ENCODE data around the gene MRPL19. TPM values are rescaled to one million over a fixed set of nuclear protein-coding genes. Genes with fewer than 3 reads are reported as not detected.

MRPL19 gene
- total RNA-seq, 1 donor from 2014 or later = 45.2 TPM

GRCh38 chr2:75614162-75614651 lies 32.4 kb upstream of the MRPL19 start:
- DNase-seq (ENCODE audit: low spot score) (peak; percentile 67), ATAC-seq (peak; percentile 98)

GRCh38 chr2:75616406-75616805 lies 30.2 kb upstream of the MRPL19 start:
- ATAC-seq (no peak), DNase-seq (ENCODE audit: low spot score) (no peak)

- ATAC-seq = no peak
Measured at GRCh38 chr2:75616933-75617332, 29.6 kb upstream of the MRPL19 start.

GRCh38 chr2:75619956-75620740 lies 26.4 kb upstream of the MRPL19 start:
- ATAC-seq (no peak), DNase-seq (ENCODE audit: low spot score) (no peak)

More at GRCh38 chr2:75616933-75617332, 29.6 kb upstream of the MRPL19 start:
- DNase-seq (ENCODE audit: low spot score) = no peak

- DNase-seq (ENCODE audit: low spot score) (no peak), ATAC-seq (no peak)
Measured at GRCh38 chr2:75621228-75621627, 25.4 kb upstream of the MRPL19 start.

DNA sequence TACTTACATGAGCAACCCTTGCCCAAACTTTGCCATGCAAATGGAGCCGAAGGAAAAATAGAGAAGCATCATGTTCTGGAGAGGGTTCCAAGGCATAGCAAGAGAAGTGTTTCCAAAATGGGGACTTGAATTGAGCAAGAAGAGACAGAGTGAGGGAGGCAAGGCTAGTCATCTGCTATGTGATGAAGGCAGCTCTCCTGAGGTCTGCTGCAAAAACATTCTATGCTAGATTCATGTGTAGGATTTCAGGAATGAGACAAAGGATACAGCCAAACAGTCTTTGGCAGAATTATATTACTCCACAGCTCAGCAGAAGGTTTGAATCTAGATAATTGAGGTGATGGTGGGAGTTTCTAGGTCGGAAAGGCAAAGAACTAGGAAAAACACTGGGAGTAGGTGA lies 24.1 kb upstream of the MRPL19 start:
- ATAC-seq = no peak
- no peak for DNase-seq (ENCODE audit: low spot score)

DNA sequence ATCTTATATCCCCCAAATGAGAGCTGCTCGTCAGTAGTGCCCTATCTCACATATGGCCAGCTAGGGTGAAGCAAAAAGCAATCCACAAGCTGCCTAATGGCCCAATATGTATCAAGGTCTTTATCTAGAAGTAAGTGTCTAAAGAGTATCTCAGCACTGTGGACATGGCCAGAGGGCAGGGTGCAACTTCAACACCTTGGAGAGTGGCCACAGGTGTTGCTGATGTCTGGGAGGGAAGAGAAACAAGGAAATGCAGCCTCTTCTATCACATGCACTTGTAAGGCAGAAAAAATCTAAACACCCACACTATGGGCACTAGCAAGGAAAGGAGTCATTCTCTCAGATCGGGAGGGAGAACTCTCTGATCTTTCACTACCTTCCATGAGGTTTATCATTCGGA lies 23.7 kb upstream of the MRPL19 start:
- ATAC-seq (no peak), DNase-seq (ENCODE audit: low spot score) (no peak)

DNA sequence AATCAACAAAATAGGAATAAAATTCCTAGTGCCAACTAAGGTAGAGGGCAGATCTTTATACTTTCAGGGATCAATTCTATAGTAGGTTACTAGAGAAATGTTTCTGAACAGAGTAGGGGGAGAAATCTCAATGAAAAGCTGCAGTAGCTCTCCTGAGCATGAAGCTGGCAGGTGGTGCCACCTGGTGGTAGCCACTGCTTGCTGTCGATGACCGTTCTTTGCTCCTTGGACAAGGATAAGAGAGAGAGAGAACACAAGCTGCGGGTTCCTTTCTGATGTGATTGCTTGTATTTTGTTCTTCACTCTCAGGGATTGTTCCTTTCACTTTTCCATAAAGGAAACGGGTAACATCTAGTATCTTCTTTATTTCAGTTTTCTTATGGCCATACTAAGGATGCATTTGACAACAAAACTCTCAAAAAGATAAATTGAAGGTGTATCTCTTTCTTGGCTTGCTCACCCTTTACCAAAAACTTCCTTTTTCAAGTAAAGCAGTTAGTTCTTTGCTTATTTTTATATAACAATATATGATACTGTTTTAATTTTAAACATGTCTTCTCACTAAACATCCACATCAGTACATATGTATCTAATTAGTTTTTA lies 18.6 kb upstream of the MRPL19 start:
- DNase-seq (ENCODE audit: low spot score) (peak; percentile 75), ATAC-seq (peak; percentile 100)

DNA sequence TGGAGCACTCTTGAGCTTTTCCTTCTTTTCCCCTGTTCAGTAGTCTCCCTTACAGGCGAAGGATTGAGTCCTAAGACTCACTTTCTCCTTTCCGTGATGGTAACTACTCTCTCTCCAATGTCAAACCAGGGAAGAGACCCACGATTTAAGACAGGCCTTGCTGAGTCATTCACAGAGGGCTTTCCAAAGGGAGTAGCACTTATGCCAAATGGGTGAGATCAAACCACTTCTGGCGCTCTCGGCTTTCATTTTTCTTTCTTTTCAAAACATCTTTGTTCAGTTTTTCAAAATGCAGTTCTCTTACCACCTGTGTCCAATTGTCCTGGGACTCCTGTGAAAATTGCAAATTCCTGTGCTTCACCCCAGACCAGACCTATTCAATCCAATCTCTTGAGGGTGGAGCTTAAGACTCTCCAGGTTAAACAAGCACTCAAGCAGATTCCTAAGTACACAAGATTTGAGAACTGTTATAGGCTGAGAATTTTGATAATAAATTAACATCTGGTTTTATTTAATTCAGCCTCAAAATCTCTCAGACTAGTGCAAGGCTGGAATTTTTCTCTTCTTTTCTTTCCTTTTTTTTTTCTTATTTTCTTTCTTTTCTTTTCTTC lies 14.4 kb upstream of the MRPL19 start:
- no peak for ATAC-seq
- no peak for DNase-seq (ENCODE audit: low spot score)

GRCh38 chr2:75632813-75633212 lies 13.8 kb upstream of the MRPL19 start:
- ATAC-seq (no peak), DNase-seq (ENCODE audit: low spot score) (no peak)

- ATAC-seq (no peak), DNase-seq (ENCODE audit: low spot score) (no peak)
Measured at GRCh38 chr2:75633620-75634019, 13.0 kb upstream of the MRPL19 start.

GRCh38 chr2:75634945-75635344 lies 11.6 kb upstream of the MRPL19 start:
- ATAC-seq = no peak
- DNase-seq (ENCODE audit: low spot score) = no peak

DNA sequence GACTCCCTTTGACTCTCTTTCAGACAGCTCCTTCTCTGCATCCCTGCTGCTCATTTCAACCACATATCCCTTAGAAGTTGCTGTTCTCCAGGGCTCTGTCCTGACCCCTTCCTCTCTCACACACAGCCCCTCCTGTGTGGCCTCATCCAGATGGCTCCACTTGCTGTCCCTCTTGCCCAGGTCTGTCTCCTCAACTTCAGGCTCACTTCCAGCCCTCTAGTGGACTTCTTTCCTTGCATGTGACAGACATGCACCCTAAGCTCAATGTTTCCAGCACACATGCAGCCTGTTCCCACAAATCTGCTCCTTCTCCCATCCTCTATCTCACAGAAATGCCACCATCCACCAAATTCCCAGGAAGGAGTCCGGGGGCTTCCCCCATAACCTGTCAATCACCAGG lies 9.0 kb upstream of the MRPL19 start:
- no peak for DNase-seq (ENCODE audit: low spot score)
- no peak for ATAC-seq

GRCh38 chr2:75640621-75641121 lies 5.9 kb upstream of the MRPL19 start:
- ATAC-seq = peak; percentile 98
- peak; percentile 58 for DNase-seq (ENCODE audit: low spot score)

GRCh38 chr2:75641587-75641986 lies 5.0 kb upstream of the MRPL19 start:
- no peak for DNase-seq (ENCODE audit: low spot score)
- peak; percentile 42 for ATAC-seq

GRCh38 chr2:75643980-75644379 lies 2.6 kb upstream of the MRPL19 start:
- DNase-seq (ENCODE audit: low spot score) (no peak), ATAC-seq (no peak)

- no peak for DNase-seq (ENCODE audit: low spot score)
- no peak for ATAC-seq
Measured at GRCh38 chr2:75645643-75646042, 940 bp upstream of the MRPL19 start.

DNA sequence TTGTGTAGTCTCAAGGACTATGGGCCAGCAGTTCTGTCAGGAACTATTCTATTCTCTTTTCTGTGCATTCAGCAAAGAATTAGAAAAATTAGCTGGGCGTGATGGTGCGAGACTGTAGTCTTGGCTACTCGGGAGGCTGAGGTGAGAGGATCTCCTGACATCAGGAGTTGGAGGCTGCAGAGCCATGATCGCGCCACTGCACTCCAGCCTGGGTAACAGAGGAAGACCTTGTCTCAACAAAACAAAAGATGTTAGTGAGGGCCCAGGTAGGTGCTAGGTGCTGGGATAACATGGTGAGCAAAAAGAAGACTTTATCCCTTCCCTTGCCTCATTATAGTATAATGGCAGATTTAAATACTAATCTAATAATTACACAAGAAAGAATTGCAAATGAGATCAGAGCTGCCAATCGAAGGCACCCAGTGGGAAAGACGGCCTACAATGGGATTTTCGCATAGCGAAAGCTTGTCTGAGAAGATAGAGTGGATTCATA lies 447 bp upstream of the MRPL19 start:
- DNase-seq (ENCODE audit: low spot score) = no peak
- peak; percentile 22 for ATAC-seq

DNA sequence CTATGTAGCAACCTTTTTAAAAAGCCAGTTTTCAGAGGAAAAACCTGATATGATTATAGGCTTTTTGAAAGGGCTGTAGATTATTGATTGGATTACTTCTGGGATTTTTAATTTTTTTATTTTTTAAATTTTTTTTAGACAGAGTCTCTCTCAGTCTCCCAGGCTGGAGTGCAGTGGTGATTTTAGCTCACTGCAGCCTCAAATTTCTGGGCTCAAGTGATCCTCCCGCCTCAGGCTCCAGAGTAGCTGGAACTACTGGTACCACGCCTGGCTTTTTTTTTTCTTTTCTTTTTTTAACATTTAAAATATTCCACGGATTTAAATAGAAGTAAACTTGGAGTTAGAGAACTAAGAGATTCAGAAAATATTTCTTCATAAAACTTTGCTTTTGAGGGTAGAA lies 1.2 kb downstream of the MRPL19 start:
- no peak for ATAC-seq

DNA sequence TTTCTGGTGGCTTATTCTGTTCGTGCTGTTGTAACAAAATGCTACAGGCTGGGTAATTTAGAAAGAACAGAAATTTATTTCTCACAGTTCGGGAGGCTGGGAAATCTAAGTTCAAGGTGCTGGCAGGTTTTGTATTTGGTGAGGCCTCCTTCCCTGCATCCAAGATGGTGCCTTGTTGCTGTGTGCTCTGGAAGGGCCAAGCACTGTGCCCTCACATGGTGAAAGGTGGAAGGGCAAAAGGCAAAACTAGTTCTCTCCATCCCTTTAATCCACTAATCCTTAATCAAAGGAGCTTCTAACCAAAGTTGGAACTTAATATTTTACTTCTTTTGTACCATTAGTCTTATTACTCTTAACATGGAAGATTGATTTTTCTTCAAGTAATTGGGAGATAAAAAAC lies 7.4 kb downstream of the MRPL19 start:
- no peak for DNase-seq (ENCODE audit: low spot score)
- ATAC-seq = peak; percentile 28

More for the DNA sequence above, 1.2 kb downstream of the MRPL19 start:
- DNase-seq (ENCODE audit: low spot score) = no peak

DNA sequence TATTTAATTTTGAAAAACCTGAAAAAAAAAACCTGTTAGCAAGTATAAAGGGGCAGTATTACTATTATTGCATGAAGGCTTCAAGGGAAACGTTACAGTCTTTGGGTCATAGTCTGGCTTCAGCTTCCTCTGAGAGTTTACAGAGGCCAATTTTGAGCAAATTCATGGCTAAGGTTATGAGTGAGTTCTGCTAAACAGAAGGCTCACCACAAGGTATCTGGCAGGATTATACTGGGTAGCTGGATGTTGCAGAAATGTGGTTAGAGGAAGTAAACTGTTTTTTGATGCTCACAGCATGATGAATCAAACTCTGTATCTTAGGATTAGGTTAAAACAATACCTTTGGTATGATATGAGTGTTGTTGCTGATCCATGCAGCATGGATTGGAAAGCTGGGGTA lies 9.3 kb downstream of the MRPL19 start:
- DNase-seq (ENCODE audit: low spot score) (no peak), ATAC-seq (no peak)

GRCh38 chr2:75656563-75656962 lies 10.0 kb downstream of the MRPL19 start:
- ATAC-seq (no peak), DNase-seq (ENCODE audit: low spot score) (no peak)

All from left lobe of liver (tissue), 2 donors.